Measurements from ENCODE around the gene SPNS2. TPM values are rescaled to one million over a fixed set of nuclear protein-coding genes. Genes with fewer than 3 reads are reported as not detected.

The SPNS2 gene
- total and polyA plus RNA-seq, 2 experiments from 2014 or later: 1.7 to 2.3 TPM

DNA sequence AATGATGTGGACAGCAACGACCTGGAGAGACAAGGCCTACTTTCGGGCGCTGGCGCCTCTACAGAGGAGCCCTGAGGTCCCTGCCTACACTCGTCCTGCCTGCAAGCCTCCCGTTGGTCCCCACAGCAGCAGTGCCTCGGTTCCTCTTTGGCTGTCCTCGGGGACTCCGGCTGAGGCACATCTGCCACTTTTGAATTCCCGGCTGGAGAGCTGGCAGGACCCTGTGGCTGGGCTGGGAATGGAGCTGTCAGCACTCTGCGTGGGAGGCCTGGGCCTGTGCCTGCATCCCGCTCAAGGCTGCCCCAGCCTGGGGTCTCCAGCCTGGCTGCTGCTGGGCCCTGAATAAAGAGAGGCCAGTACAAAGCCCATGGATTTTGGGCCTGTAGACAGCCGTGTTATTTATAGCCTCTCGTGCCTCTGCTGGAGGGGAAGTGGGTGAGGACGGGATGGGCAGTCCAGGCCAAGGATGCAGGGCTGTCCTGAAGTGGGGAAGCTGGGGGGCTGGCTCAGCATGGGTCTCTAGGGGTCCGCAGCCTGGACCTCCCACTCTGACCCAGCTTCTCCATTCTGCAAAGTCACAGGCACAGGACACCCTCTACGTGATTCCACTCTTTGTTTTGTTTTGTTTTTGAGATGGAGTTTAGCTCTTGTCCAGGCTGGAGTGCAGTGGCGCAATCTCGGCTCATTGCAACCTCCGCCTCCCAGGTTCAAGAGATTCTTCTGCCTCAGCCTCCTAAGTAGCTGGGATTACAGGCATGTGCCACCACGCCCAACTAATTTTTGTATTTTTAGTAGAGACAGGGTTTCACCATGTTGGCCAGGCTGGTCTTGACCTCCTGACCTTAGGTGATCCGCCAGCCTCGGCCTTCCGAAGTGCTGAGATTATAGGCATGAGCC, 10.6 kb upstream of the SPNS2 start:
- DNase-seq (ENCODE audit: low spot score) (no peak), ATAC-seq (no peak)
- Histone ChIP-seq H3K79me2 (replicated peaks; ENCODE audit: insufficient read depth) (no peaks in the 10 kb centered on the region), H2AFZ (no peak overlapping the region), H3K27me3 (ENCODE audit: insufficient read depth) (no peaks in the 10 kb centered on the region), H3K4me1 (ENCODE audit: insufficient read depth) (no peaks in the 10 kb centered on the region), H3K27ac (ENCODE audit: low read depth) (no peak overlapping the region), H3K4me3 (no peak overlapping the region), H4K20me1 (replicated peaks; ENCODE audit: insufficient read depth) (no peaks in the 10 kb centered on the region; the same call in 1 of the 2 replicates), H3K4me2 (no peak overlapping the region), H3K9me2 (ENCODE audit: insufficient read depth) (no peaks in the 10 kb centered on the region), H3F3A (replicated peaks; ENCODE audit: low read depth) (peaks cover 6% of the 10 kb centered on the region; the same call in 1 of the 2 replicates), H3K36me3 (ENCODE audit: insufficient read depth) (no peaks in the 10 kb centered on the region)
- no peaks in the 10 kb centered on the region; the same call in 2 of the 3 replicates for H3K9me3 Mint-ChIP-seq
- TF ChIP-seq POLR2AphosphoS5 (IDR thresholded peaks at IDR 0.05; ENCODE audit: low read depth): no peak
- no peak for TF ChIP-seq EZH2 (IDR thresholded peaks at IDR 0.05; ENCODE audit: low read depth, unreplicated experiment)
- H3K27ac Mint-ChIP-seq: no peak overlapping the region
- H3K4me3 Mint-ChIP-seq: no peak overlapping the region
- peaks cover 6% of the 10 kb centered on the region for H3K27me3 Mint-ChIP-seq (ENCODE audit: insufficient read depth, low read depth, poor library complexity)
- H3K36me3 Mint-ChIP-seq (ENCODE audit: low read depth): no peaks in the 10 kb centered on the region
- peaks cover 7% of the 10 kb centered on the region for H3K4me1 Mint-ChIP-seq

DNA sequence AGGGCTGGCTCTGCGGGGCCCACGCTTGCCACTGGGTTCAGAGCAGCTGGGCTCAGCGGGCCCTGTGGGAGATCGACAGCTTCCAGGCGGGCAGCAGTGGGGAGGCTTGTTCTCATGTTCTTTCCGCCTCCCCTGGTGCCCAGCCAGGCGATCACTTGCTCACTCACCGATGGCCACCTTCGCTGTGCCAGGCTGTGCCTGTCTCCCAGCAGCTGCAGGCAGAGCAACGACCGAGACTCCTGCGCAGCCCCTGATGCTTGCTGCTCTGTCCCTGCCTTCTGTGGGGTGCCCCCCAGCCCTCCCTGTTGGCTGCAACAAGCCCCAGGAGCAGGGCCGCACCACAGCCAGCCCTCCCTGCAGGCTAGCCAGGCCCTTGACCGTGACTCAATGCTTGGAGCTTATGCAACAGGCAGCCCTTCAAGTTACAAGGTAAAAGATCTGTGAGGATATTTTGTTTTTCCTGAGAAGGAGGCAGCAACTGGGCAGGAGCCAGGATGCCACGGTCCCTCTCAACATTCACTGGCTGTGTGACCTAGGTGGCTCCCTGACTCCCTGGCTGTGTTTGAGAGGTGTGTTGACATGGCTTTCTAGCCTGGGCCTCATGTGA, 9.6 kb upstream of the SPNS2 start:
- no peak overlapping the region for H3K4me3 ChIP-seq
- H3K4me1 Mint-ChIP-seq: peaks cover 11% of the 10 kb centered on the region
- no peak overlapping the region for H3K4me2 ChIP-seq
- no peaks in the 10 kb centered on the region for H3K79me2 ChIP-seq (replicated peaks; ENCODE audit: insufficient read depth)
- no peaks in the 10 kb centered on the region for H3K36me3 Mint-ChIP-seq (ENCODE audit: low read depth)
- H3K9me3 Mint-ChIP-seq: no peaks in the 10 kb centered on the region; the same call in 2 of the 3 replicates
- no peak for DNase-seq (ENCODE audit: low spot score)
- H3K4me1 ChIP-seq (ENCODE audit: insufficient read depth): no peaks in the 10 kb centered on the region
- H3K27me3 ChIP-seq (ENCODE audit: insufficient read depth): no peaks in the 10 kb centered on the region
- H3K4me3 Mint-ChIP-seq: no peak overlapping the region
- no peaks in the 10 kb centered on the region for H3K9me2 ChIP-seq (ENCODE audit: insufficient read depth)
- no peaks in the 10 kb centered on the region; the same call in none of the 2 replicates for H4K20me1 ChIP-seq (replicated peaks; ENCODE audit: insufficient read depth)
- no peak overlapping the region for H2AFZ ChIP-seq
- H3K27me3 Mint-ChIP-seq (ENCODE audit: insufficient read depth, low read depth, poor library complexity): peaks cover 6% of the 10 kb centered on the region
- H3K27ac ChIP-seq (ENCODE audit: low read depth): no peak overlapping the region
- H3K36me3 ChIP-seq (ENCODE audit: insufficient read depth): no peaks in the 10 kb centered on the region
- peaks cover 7% of the 10 kb centered on the region; the same call in 1 of the 2 replicates for H3F3A ChIP-seq (replicated peaks; ENCODE audit: low read depth)
- H3K27ac Mint-ChIP-seq: peak overlapping the region; percentile 40; the same call in 1 of the 2 replicates
- no peak for ATAC-seq
- TF ChIP-seq ZNF331 (CRISPR knock-in tag; IDR thresholded peaks at IDR 0.05; ENCODE audit: low read depth) (no peak), CREB1 (CRISPR knock-in tag; IDR thresholded peaks at IDR 0.05; ENCODE audit: low read depth) (no peak), STAT1 (IDR thresholded peaks at IDR 0.05; ENCODE audit: unreplicated experiment) (no peak), ZNF114 (CRISPR knock-in tag; IDR thresholded peaks at IDR 0.05) (no peak), EZH2phosphoT487 (IDR thresholded peaks at IDR 0.05; ENCODE audit: unreplicated experiment) (no peak), EZH2 (IDR thresholded peaks at IDR 0.05; ENCODE audit: low read depth, unreplicated experiment) (no peak), JUNB (IDR thresholded peaks at IDR 0.05; ENCODE audit: unreplicated experiment) (no peak)
- TF ChIP-seq, protein P1, sequence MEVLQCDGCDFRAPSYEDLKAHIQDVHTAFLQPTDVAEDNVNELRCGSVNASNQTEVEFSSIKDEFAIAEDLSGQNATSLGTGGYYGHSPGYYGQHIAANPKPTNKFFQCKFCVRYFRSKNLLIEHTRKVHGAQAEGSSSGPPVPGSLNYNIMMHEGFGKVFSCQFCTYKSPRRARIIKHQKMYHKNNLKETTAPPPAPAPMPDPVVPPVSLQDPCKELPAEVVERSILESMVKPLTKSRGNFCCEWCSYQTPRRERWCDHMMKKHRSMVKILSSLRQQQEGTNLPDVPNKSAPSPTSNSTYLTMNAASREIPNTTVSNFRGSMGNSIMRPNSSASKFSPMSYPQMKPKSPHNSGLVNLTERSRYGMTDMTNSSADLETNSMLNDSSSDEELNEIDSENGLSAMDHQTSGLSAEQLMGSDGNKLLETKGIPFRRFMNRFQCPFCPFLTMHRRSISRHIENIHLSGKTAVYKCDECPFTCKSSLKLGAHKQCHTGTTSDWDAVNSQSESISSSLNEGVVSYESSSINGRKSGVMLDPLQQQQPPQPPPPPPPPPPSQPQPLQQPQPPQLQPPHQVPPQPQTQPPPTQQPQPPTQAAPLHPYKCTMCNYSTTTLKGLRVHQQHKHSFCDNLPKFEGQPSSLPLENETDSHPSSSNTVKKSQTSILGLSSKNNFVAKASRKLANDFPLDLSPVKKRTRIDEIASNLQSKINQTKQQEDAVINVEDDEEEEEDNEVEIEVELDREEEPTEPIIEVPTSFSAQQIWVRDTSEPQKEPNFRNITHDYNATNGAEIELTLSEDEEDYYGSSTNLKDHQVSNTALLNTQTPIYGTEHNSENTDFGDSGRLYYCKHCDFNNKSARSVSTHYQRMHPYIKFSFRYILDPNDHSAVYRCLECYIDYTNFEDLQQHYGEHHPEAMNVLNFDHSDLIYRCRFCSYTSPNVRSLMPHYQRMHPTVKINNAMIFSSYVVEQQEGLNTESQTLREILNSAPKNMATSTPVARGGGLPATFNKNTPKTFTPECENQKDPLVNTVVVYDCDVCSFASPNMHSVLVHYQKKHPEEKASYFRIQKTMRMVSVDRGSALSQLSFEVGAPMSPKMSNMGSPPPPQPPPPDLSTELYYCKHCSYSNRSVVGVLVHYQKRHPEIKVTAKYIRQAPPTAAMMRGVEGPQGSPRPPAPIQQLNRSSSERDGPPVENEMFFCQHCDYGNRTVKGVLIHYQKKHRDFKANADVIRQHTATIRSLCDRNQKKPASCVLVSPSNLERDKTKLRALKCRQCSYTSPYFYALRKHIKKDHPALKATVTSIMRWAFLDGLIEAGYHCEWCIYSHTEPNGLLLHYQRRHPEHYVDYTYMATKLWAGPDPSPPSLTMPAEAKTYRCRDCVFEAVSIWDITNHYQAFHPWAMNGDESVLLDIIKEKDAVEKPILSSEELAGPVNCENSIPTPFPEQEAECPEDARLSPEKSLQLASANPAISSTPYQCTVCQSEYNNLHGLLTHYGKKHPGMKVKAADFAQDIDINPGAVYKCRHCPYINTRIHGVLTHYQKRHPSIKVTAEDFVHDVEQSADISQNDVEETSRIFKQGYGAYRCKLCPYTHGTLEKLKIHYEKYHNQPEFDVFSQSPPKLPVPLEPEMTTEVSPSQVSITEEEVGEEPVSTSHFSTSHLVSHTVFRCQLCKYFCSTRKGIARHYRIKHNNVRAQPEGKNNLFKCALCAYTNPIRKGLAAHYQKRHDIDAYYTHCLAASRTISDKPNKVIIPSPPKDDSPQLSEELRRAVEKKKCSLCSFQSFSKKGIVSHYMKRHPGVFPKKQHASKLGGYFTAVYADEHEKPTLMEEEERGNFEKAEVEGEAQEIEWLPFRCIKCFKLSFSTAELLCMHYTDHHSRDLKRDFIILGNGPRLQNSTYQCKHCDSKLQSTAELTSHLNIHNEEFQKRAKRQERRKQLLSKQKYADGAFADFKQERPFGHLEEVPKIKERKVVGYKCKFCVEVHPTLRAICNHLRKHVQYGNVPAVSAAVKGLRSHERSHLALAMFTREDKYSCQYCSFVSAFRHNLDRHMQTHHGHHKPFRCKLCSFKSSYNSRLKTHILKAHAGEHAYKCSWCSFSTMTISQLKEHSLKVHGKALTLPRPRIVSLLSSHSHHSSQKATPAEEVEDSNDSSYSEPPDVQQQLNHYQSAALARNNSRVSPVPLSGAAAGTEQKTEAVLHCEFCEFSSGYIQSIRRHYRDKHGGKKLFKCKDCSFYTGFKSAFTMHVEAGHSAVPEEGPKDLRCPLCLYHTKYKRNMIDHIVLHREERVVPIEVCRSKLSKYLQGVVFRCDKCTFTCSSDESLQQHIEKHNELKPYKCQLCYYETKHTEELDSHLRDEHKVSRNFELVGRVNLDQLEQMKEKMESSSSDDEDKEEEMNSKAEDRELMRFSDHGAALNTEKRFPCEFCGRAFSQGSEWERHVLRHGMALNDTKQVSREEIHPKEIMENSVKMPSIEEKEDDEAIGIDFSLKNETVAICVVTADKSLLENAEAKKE (CRISPR knock-in tag; IDR thresholded peaks at IDR 0.05): no peak
- TF ChIP-seq, protein P2, sequence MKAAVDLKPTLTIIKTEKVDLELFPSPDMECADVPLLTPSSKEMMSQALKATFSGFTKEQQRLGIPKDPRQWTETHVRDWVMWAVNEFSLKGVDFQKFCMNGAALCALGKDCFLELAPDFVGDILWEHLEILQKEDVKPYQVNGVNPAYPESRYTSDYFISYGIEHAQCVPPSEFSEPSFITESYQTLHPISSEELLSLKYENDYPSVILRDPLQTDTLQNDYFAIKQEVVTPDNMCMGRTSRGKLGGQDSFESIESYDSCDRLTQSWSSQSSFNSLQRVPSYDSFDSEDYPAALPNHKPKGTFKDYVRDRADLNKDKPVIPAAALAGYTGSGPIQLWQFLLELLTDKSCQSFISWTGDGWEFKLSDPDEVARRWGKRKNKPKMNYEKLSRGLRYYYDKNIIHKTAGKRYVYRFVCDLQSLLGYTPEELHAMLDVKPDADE (IDR thresholded peaks at IDR 0.05): no peak
- TF ChIP-seq, protein P3, sequence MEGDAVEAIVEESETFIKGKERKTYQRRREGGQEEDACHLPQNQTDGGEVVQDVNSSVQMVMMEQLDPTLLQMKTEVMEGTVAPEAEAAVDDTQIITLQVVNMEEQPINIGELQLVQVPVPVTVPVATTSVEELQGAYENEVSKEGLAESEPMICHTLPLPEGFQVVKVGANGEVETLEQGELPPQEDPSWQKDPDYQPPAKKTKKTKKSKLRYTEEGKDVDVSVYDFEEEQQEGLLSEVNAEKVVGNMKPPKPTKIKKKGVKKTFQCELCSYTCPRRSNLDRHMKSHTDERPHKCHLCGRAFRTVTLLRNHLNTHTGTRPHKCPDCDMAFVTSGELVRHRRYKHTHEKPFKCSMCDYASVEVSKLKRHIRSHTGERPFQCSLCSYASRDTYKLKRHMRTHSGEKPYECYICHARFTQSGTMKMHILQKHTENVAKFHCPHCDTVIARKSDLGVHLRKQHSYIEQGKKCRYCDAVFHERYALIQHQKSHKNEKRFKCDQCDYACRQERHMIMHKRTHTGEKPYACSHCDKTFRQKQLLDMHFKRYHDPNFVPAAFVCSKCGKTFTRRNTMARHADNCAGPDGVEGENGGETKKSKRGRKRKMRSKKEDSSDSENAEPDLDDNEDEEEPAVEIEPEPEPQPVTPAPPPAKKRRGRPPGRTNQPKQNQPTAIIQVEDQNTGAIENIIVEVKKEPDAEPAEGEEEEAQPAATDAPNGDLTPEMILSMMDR (conservative IDR thresholded peaks at IDR 0.05; ENCODE audit: low read depth in 2 of 2): no peak

Measured in GM23338 (cell line).